K562 (cell line): ENCODE results near the gene NAIF1. TPM values are rescaled to one million over a fixed set of nuclear protein-coding genes. Genes with fewer than 3 reads are reported as not detected.

ENCODE experiments used
- ATAC-seq: fragments of 200-7000 bp; cut with Tn5 transposase; 3 replicates; pipeline ENCODE4 v1.9.1; 2020; ENCODE audit warnings: moderate library complexity
- BruUV-seq: library from RNA; stranded (reverse); fragments of 400-500 nt; replicated peaks from 2 replicates; lab custom pipeline; 2021; lab: Mats Ljungman, UMichigan
- CTCF ChIA-PET: fragments of 300-600 bp; formaldehyde crosslinking; extraction: SDS; loops from one replicate; lab custom pipeline; 2021; ENCODE audit warnings: low intra/inter-chr PET ratio; lab: Yijun Ruan, JAX
- POLR2A ChIA-PET: fragments of 300-600, 350-650 bp; sonication (Branson Sonifier 250); formaldehyde crosslinking; extraction: SDS; loops from one replicate; lab custom pipeline; 2021; ENCODE audit warnings: antibody characterized with exemption, inconsistent platforms; lab: Yijun Ruan, JAX
- DNase-seq, 4 experiments: peaks; one replicate each; pipeline versions ENCODE4 v3.0.0 to v3.0.0-alpha.2; 2011 to 2018; ENCODE audit warnings: low spot score in 3 of 4, mixed read lengths in 3 of 4; ENCODE audit errors: extremely low read depth in 1 of 4
- FAIRE-seq: peaks from 2 replicates; lab custom pipeline; 2011; peaks lifted over from hg19 to GRCh38; lab: Jason Lieb, UNC
- H2AFZ ChIP-seq: 2 replicates; pipeline ENCODE4 v1.6.0; 2011; ENCODE audit warnings: low read depth, low read length, control low read depth, inconsistent platforms
- H3K27ac ChIP-seq: fragments of 200-600 bp; 3 replicates; pipeline ENCODE4 v1.8.0; 2011; ENCODE audit warnings: low read depth, mild to moderate bottlenecking, control low read depth, inconsistent platforms, low read length, moderate library complexity, mixed read lengths; ENCODE audit errors: extremely low read depth
- H3K27me3 ChIP-seq, 2 experiments: fragments of 300-600 bp in 1 of 2; 2 replicates in 1 of 2; 3 replicates in 1 of 2; pipeline versions ENCODE4 v1.6.0 to v1.8.0; 2011; ENCODE audit warnings: inconsistent platforms in 2 of 2, low read length in 2 of 2, mild to moderate bottlenecking in 1 of 2, mixed read lengths in 1 of 2, moderate library complexity in 1 of 2; ENCODE audit not compliant: control insufficient read depth in 2 of 2, insufficient read depth in 2 of 2
- H3K36me3 ChIP-seq: fragments of 300-600 bp; 3 replicates; pipeline ENCODE4 v1.8.0; 2011; ENCODE audit warnings: mild to moderate bottlenecking, low read length, inconsistent platforms; ENCODE audit not compliant: control insufficient read depth, insufficient read depth
- H3K4me1 ChIP-seq, 2 experiments: fragments of 200-600 bp in 1 of 2; replicated peaks in 1 of 2; 2 replicates in 1 of 2; 3 replicates in 1 of 2; pipeline versions ENCODE4 v1.5.1 to v1.8.0; 2011; ENCODE audit warnings: inconsistent platforms in 2 of 2, low read length in 2 of 2, mild to moderate bottlenecking in 1 of 2, mixed read lengths in 1 of 2, moderate library complexity in 1 of 2; ENCODE audit not compliant: control insufficient read depth in 2 of 2, insufficient read depth in 2 of 2
- H3K4me2 ChIP-seq: 2 replicates; pipeline ENCODE4 v1.6.1; 2011; ENCODE audit warnings: low read length, control low read depth, inconsistent platforms, mixed read lengths; ENCODE audit not compliant: insufficient read depth
- H3K4me3 ChIP-seq: fragments of 200-600 bp; sonication (generic), shearing (Covaris generic); 2 replicates; pipeline ENCODE4 v1.5.1; 2016; ENCODE audit warnings: control low read depth, inconsistent platforms
- H3K79me2 ChIP-seq: fragments of 200-600 bp; 3 replicates; pipeline ENCODE4 v1.8.0; 2011; ENCODE audit warnings: low read length, inconsistent platforms; ENCODE audit not compliant: control insufficient read depth, insufficient read depth
- H3K9ac ChIP-seq, 2 experiments: 2 replicates each; pipeline versions ENCODE4 v1.6.0 to v1.6.1; 2011; ENCODE audit warnings: low read depth in 2 of 2, low read length in 2 of 2, control low read depth in 1 of 2, inconsistent platforms in 1 of 2, mild to moderate bottlenecking in 1 of 2, mixed read lengths in 1 of 2; ENCODE audit not compliant: insufficient read depth in 1 of 2
- H3K9me1 ChIP-seq: one replicate; pipeline ENCODE4 v1.6.0; 2011; ENCODE audit warnings: inconsistent platforms, mild to moderate bottlenecking, low read length, moderate library complexity; ENCODE audit not compliant: control insufficient read depth, insufficient read depth
- H3K9me3 ChIP-seq: replicated peaks from 2 replicates; pipeline ENCODE4 v1.5.1; 2011; ENCODE audit warnings: low read depth, low read length, inconsistent platforms; ENCODE audit not compliant: control insufficient read depth, insufficient read depth
- H4K20me1 ChIP-seq: replicated peaks from 2 replicates; pipeline ENCODE4 v1.6.1; 2011; ENCODE audit warnings: low read length, inconsistent platforms, mixed read lengths; ENCODE audit not compliant: control insufficient read depth, insufficient read depth
- CBX5 ChIP-seq: IDR thresholded peaks from 2 replicates; pipeline ENCODE4 v1.6.1; 2014; ENCODE audit warnings: low read depth, borderline replicate concordance
- DPF2 ChIP-seq: fragments of 450-650 bp; IDR thresholded peaks from 2 replicates; pipeline ENCODE4 v1.6.1; 2016
- FOXM1 ChIP-seq, 2 experiments: fragments of 450-650 bp in 1 of 2; sonication (generic) in 1 of 2; formaldehyde crosslinking in 1 of 2; IDR thresholded peaks; 2 replicates each; pipeline versions ENCODE4 v1.6.1 to v1.9.0; 2017 to 2022; ENCODE audit warnings: low read depth in 2 of 2, mild to moderate bottlenecking in 2 of 2, missing genetic modification reagents in 1 of 2, moderate library complexity in 1 of 2
- HLTF ChIP-seq: fragments of 450-650 bp; IDR thresholded peaks from 2 replicates; pipeline ENCODE4 v1.6.1; 2016
- HNRNPH1 ChIP-seq: fragments of 200-400 bp; formaldehyde crosslinking; optimal IDR thresholded peaks from 2 replicates; pipeline ENCODE3; 2017; ENCODE audit warnings: low read depth, mild to moderate bottlenecking, low read length, moderate library complexity
- KLF1 ChIP-seq: fragments of 450-650 bp; IDR thresholded peaks from 2 replicates; pipeline ENCODE4 v1.6.1; 2016; ENCODE audit warnings: missing genetic modification characterization, missing compliant biosample characterization
- MEIS2 ChIP-seq: fragments of 450-650 bp; IDR thresholded peaks from 2 replicates; pipeline ENCODE4 v1.6.1; 2014; ENCODE audit warnings: mild to moderate bottlenecking; ENCODE audit not compliant: partially characterized antibody
- ZBTB7A ChIP-seq: IDR thresholded peaks from 2 replicates; pipeline ENCODE4 v1.6.1; 2011; ENCODE audit warnings: low read depth, mild to moderate bottlenecking, low read length, moderate library complexity, borderline replicate concordance; ENCODE audit not compliant: control insufficient read depth
- ZFPM2 ChIP-seq: fragments of 250-450 bp; sonication (Bioruptor Pico); IDR thresholded peaks from 2 replicates; pipeline ENCODE4 v1.5.1; 2022; ENCODE audit warnings: mild to moderate bottlenecking
- WGBS: fragments of 100-300 bp; shearing (Covaris generic); methylation state at CpG from one replicate; pipeline ENCODE4 v1.1.6; 2016; ENCODE audit warnings: low coverage, mixed read lengths; ENCODE audit not compliant: insufficient coverage; ENCODE audit errors: missing lambda C conversion rate; 5-methylcytosine and 5-hydroxymethylcytosine counted together
- in situ Hi-C: fragments of 300-500 bp; cut with MboI; formaldehyde crosslinking; loops from 4 replicates; pipeline ENCODE4 v1.15.0; 2018; ENCODE audit warnings: inconsistent platforms, mixed read lengths
- intact Hi-C: fragments of 100-400 bp; cut with micrococcal nuclease; formaldehyde crosslinking; loops from 2 replicates; pipeline ENCODE4 v1.14.2; 2022
- polyA plus RNA-seq, 8 experiments: library from polyadenylated mRNA; depleted of rRNA in 4 of 8; stranded (reverse) in 5 of 8; unstranded in 3 of 8; fragments of >200 nt; fragmentation: Nextera tagmentation in 2 of 8; fragmentation: Illumina TruSeq in 1 of 8; extraction: Ambion mirVana in 2 of 8; extraction: Trizol in 1 of 8; gene quantifications; 2 replicates each; pipeline versions ENCODE4 v1.2.1 to v1.2.3, GENCODE V29; 2011 to 2014; ENCODE audit warnings: inconsistent platforms in 1 of 8, missing spikeins in 1 of 8
- total RNA-seq, 7 experiments: library from RNA; depleted of rRNA in 6 of 7; stranded (reverse); fragments of >200 nt in 6 of 7; fragmentation: Illumina TruSeq in 2 of 7; extraction: Trizol in 2 of 7; gene quantifications; 2 replicates each; pipeline versions ENCODE4 v1.2.1 to v1.2.3, GENCODE V29; 2011 to 2021; ENCODE audit warnings: low replicate concordance in 1 of 7
- TF ChIP-seq, protein P1 (sequence below): fragments of 450-650 bp; IDR thresholded peaks from 2 replicates; pipeline ENCODE4 v1.6.1; 2016

Gene NAIF1
- total and polyA plus RNA-seq, 9 of the 15 experiments (the other 6 are each of a cell fraction or from before 2014, with no cell fraction given): 4.8 to 26.6 (median 17.2) TPM

DNA sequence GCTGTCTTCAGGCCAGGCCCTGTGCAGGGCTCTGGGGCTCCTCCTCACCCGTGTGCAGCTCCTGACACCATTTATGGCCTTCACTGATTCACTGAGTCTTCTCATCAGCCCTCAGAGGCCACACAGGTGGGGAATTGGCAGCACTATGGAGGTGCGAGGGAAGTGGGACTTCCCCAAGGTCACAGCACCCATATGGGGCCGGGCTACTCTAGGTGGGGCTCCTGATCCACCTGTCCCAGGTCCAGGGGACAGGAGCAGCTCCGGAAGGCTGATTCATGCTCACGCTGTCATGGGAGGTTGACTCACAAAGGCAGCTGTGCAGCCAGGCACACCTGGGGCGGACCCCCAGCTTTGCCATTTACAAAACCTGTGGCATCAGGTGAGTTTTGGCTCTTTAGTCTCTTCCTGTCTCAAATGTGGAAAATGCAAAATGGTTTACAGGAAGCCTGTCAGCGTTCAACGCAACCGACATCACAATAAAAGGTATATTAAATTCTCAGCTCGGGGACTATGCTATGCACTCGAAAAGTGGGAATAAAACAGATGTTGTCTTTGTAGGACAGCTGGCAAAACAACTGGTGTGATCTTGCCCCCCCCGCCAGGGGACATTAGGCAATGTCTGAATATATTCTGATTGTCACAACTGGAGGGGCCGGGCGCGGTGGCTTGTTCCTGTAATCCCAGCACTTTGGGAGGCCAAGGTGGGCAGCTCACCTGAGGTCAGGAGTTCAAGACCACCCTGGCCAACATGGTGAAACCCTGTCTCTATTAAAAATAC, 15.0 kb downstream of the NAIF1 start:
- TF ChIP-seq ZBTB7A: 0 out of 2 replicates have a peak, but pooled peaks have one; percentile 11
- TF ChIP-seq HLTF: no peak
- peaks cover 10 to 11% of the 10 kb centered on the region in 2 experiments; a peak in 4 of 5 replicates for H3K4me1 ChIP-seq
- no peak for ATAC-seq

DNA sequence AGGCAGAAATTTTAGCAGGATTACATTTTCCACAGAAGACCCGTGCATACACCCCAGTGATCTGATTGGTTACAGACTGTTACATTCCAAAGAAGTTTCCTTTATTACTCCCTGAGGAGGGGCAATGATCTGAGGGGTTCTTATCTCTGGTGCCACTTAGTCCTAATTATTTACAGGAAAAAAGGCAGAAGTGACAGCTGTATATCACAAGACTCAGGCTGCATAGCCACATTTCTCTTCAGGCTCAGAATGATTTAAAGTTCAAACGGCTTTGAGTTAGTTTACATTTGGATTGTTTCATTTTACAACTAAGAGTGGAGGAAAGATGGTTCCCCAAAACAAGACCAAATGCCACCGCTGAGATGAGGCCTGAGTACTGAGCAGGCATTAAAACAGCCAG, 17.3 kb downstream of the NAIF1 start:
- no peak for FAIRE-seq
- no peak for TF ChIP-seq KLF1
- TF ChIP-seq ZFPM2 (CRISPR knock-in tag): no peak
- TF ChIP-seq HNRNPH1: no peak
- peak; percentile 87 for TF ChIP-seq MEIS2
- TF ChIP-seq CBX5: no peak
- TF ChIP-seq FOXM1 (IDR thresholded peaks at IDR 0.05; ENCODE audit: low read depth): peak; percentile 29; the same call in 1 of the 2 replicates
- TF ChIP-seq FOXM1 (CRISPR knock-in tag; IDR thresholded peaks at IDR 0.05; ENCODE audit: low read depth): no peak
- 0 out of 2 replicates have a peak, but pooled peaks have one; percentile 12 for TF ChIP-seq DPF2
- TF ChIP-seq, protein P1, sequence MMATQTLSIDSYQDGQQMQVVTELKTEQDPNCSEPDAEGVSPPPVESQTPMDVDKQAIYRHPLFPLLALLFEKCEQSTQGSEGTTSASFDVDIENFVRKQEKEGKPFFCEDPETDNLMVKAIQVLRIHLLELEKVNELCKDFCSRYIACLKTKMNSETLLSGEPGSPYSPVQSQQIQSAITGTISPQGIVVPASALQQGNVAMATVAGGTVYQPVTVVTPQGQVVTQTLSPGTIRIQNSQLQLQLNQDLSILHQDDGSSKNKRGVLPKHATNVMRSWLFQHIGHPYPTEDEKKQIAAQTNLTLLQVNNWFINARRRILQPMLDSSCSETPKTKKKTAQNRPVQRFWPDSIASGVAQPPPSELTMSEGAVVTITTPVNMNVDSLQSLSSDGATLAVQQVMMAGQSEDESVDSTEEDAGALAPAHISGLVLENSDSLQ: peak; percentile 74

More for the DNA sequence above, 15.0 kb downstream of the NAIF1 start:
- Histone ChIP-seq H3K27me3 (no peaks in the 10 kb centered on the region), H3K9me1 (no peaks in the 10 kb centered on the region), H2AFZ (peak overlapping the region; percentile 34; the same call in 1 of the 2 replicates), H3K27ac (no peak overlapping the region), H4K20me1 (no peaks in the 10 kb centered on the region), H3K4me2 (no peak overlapping the region), H3K36me3 (no peaks in the 10 kb centered on the region), H3K79me2 (no peaks in the 10 kb centered on the region), H3K9ac (peak overlapping the region in 1 of 2 experiments; percentile 77; a peak in 2 of 4 replicates), H3K9me3 (no peaks in the 10 kb centered on the region), H3K4me3 (no peak overlapping the region)
- intact Hi-C loops (no loop called here), in situ Hi-C loops (no loop called here)
- CTCF ChIA-PET: no interaction called here
- DNase-seq: no peak
- WGBS: 65% methylated on average over 15 of the region's 15 CpGs
- no peak for FAIRE-seq
- BruUV-seq: no TSS peak
- POLR2A ChIA-PET: interaction anchor here (0.6 to 2.0 kb wide), 6 partner anchors 10 to 103 kb away, joined by 3 to 14 read pairs (median 4); partner anchors contain the start of gene NAIF1

More for the DNA sequence above, 17.3 kb downstream of the NAIF1 start:
- H3K27me3 ChIP-seq: no peaks in the 10 kb centered on the region
- BruUV-seq: no TSS peak
- no peaks in the 10 kb centered on the region for H3K79me2 ChIP-seq
- no peaks in the 10 kb centered on the region for H3K36me3 ChIP-seq
- no peak overlapping the region for H3K4me3 ChIP-seq
- no peak for DNase-seq
- 5% methylated on average over 3 of the region's 3 CpGs for WGBS
- H3K4me1 ChIP-seq: peaks cover 6 to 10% of the 10 kb centered on the region in 2 experiments
- no peak overlapping the region for H3K4me2 ChIP-seq
- no peaks in the 10 kb centered on the region for H3K9me3 ChIP-seq
- no peak overlapping the region for H3K27ac ChIP-seq
- peak overlapping the region; percentile 59; the same call in 1 of the 2 replicates for H2AFZ ChIP-seq
- no peaks in the 10 kb centered on the region for H4K20me1 ChIP-seq
- ChIA-PET CTCF (no interaction called here), POLR2A (interaction anchor here (0.6 to 1.5 kb wide), 3 partner anchors 9 to 67 kb away, joined by 3 to 8 read pairs (median 3); no protein-coding TSS in a partner anchor)
- no peaks in the 10 kb centered on the region for H3K9me1 ChIP-seq
- intact Hi-C loops (loop anchor here (2.0 kb wide), 1 partner anchor 33 kb away; no protein-coding TSS in a partner anchor), in situ Hi-C loops (no loop called here)
- peak overlapping the region in 1 of 2 experiments; percentile 17; a peak in 1 of 4 replicates for H3K9ac ChIP-seq
- no peak for ATAC-seq
